ENCODE results near the gene SCAMP2.

Gene SCAMP2

GRCh38 chr15:74823324-74823723, 49.8 kb downstream of the SCAMP2 start:
- Histone ChIP-seq H3K9ac (ENCODE audit: low read depth, low read length) (no peak overlapping the region), H3K27ac (ENCODE audit: low read length) (no peak overlapping the region), H3K4me1 (ENCODE audit: insufficient read depth, low read length) (no peaks in the 10 kb centered on the region; the same call in 1 of the 2 replicates)

GRCh38 chr15:74822233-74822632, 50.9 kb downstream of the SCAMP2 start:
- H3K9ac ChIP-seq (ENCODE audit: low read depth, low read length) = no peak overlapping the region
- no peaks in the 10 kb centered on the region for H3K36me3 ChIP-seq (ENCODE audit: insufficient read depth, low read depth, low read length)
- H3K4me1 ChIP-seq (ENCODE audit: insufficient read depth, low read length) = no peaks in the 10 kb centered on the region; the same call in 1 of the 2 replicates
- H3K4me3 ChIP-seq (ENCODE audit: low read length) = no peak overlapping the region
- H3K27ac ChIP-seq (ENCODE audit: low read length) = no peak overlapping the region
- H3K9me3 ChIP-seq (ENCODE audit: insufficient read depth, low read depth, low read length) = no peaks in the 10 kb centered on the region
- peaks cover 36% of the 10 kb centered on the region for H3K27me3 ChIP-seq (ENCODE audit: insufficient read depth, low read length)

More at GRCh38 chr15:74823324-74823723, 49.8 kb downstream of the SCAMP2 start:
- Histone ChIP-seq H3K36me3 (ENCODE audit: insufficient read depth, low read depth, low read length) (no peaks in the 10 kb centered on the region), H3K9me3 (ENCODE audit: insufficient read depth, low read depth, low read length) (no peaks in the 10 kb centered on the region), H3K4me3 (ENCODE audit: low read length) (no peak overlapping the region), H3K27me3 (ENCODE audit: insufficient read depth, low read length) (peaks cover 47% of the 10 kb centered on the region)

GRCh38 chr15:74821790-74822158, 51.4 kb downstream of the SCAMP2 start:
- Histone ChIP-seq H3K27me3 (ENCODE audit: insufficient read depth, low read length) (peaks cover 31% of the 10 kb centered on the region), H3K36me3 (ENCODE audit: insufficient read depth, low read depth, low read length) (no peaks in the 10 kb centered on the region), H3K4me1 (ENCODE audit: insufficient read depth, low read length) (peaks cover 3% of the 10 kb centered on the region; the same call in 1 of the 2 replicates), H3K9me3 (ENCODE audit: insufficient read depth, low read depth, low read length) (no peaks in the 10 kb centered on the region), H3K27ac (ENCODE audit: low read length) (no peak overlapping the region), H3K9ac (ENCODE audit: low read depth, low read length) (no peak overlapping the region), H3K4me3 (ENCODE audit: low read length) (no peak overlapping the region)

- no peak overlapping the region for H3K27ac ChIP-seq (ENCODE audit: low read length)
- no peak overlapping the region for H3K4me3 ChIP-seq (ENCODE audit: low read length)
- H3K36me3 ChIP-seq (ENCODE audit: insufficient read depth, low read depth, low read length) = no peaks in the 10 kb centered on the region
- no peaks in the 10 kb centered on the region for H3K9me3 ChIP-seq (ENCODE audit: insufficient read depth, low read depth, low read length)
- no peak overlapping the region for H3K9ac ChIP-seq (ENCODE audit: low read depth, low read length)
- H3K4me1 ChIP-seq (ENCODE audit: insufficient read depth, low read length) = peaks cover 3% of the 10 kb centered on the region; the same call in 1 of the 2 replicates
- peaks cover 27% of the 10 kb centered on the region for H3K27me3 ChIP-seq (ENCODE audit: insufficient read depth, low read length)
Observed at GRCh38 chr15:74821091-74821789, 51.9 kb downstream of the SCAMP2 start.

GRCh38 chr15:74820056-74820455, 53.1 kb downstream of the SCAMP2 start:
- peaks cover 15% of the 10 kb centered on the region for H3K27me3 ChIP-seq (ENCODE audit: insufficient read depth, low read length)
- H3K9me3 ChIP-seq (ENCODE audit: insufficient read depth, low read depth, low read length) = no peaks in the 10 kb centered on the region
- H3K27ac ChIP-seq (ENCODE audit: low read length) = no peak overlapping the region
- peaks cover 3% of the 10 kb centered on the region; the same call in 1 of the 2 replicates for H3K4me1 ChIP-seq (ENCODE audit: insufficient read depth, low read length)
- H3K4me3 ChIP-seq (ENCODE audit: low read length) = no peak overlapping the region
- H3K36me3 ChIP-seq (ENCODE audit: insufficient read depth, low read depth, low read length) = no peaks in the 10 kb centered on the region
- H3K9ac ChIP-seq (ENCODE audit: low read depth, low read length) = no peak overlapping the region

GRCh38 chr15:74817370-74817737, 55.8 kb downstream of the SCAMP2 start:
- no peaks in the 10 kb centered on the region for H3K9me3 ChIP-seq (ENCODE audit: insufficient read depth, low read depth, low read length)
- peaks cover 3% of the 10 kb centered on the region; the same call in 1 of the 2 replicates for H3K4me1 ChIP-seq (ENCODE audit: insufficient read depth, low read length)
- H3K27me3 ChIP-seq (ENCODE audit: insufficient read depth, low read length) = no peaks in the 10 kb centered on the region
- no peaks in the 10 kb centered on the region for H3K36me3 ChIP-seq (ENCODE audit: insufficient read depth, low read depth, low read length)
- H3K4me3 ChIP-seq (ENCODE audit: low read length) = no peak overlapping the region
- H3K9ac ChIP-seq (ENCODE audit: low read depth, low read length) = no peak overlapping the region
- no peak overlapping the region for H3K27ac ChIP-seq (ENCODE audit: low read length)

- H3K36me3 ChIP-seq (ENCODE audit: insufficient read depth, low read depth, low read length) = no peaks in the 10 kb centered on the region
- no peaks in the 10 kb centered on the region for H3K9me3 ChIP-seq (ENCODE audit: insufficient read depth, low read depth, low read length)
- no peaks in the 10 kb centered on the region for H3K27me3 ChIP-seq (ENCODE audit: insufficient read depth, low read length)
- peaks cover 3% of the 10 kb centered on the region; the same call in 1 of the 2 replicates for H3K4me1 ChIP-seq (ENCODE audit: insufficient read depth, low read length)
- no peak overlapping the region for H3K4me3 ChIP-seq (ENCODE audit: low read length)
- H3K9ac ChIP-seq (ENCODE audit: low read depth, low read length) = no peak overlapping the region
- no peak overlapping the region for H3K27ac ChIP-seq (ENCODE audit: low read length)
Observed at GRCh38 chr15:74816624-74817369, 56.4 kb downstream of the SCAMP2 start.

GRCh38 chr15:74815961-74816360, 57.2 kb downstream of the SCAMP2 start:
- H3K9me3 ChIP-seq (ENCODE audit: insufficient read depth, low read depth, low read length) = no peaks in the 10 kb centered on the region
- no peak overlapping the region for H3K27ac ChIP-seq (ENCODE audit: low read length)
- no peaks in the 10 kb centered on the region for H3K36me3 ChIP-seq (ENCODE audit: insufficient read depth, low read depth, low read length)
- H3K27me3 ChIP-seq (ENCODE audit: insufficient read depth, low read length) = no peaks in the 10 kb centered on the region
- no peak overlapping the region for H3K9ac ChIP-seq (ENCODE audit: low read depth, low read length)
- peaks cover 3% of the 10 kb centered on the region; the same call in 1 of the 2 replicates for H3K4me1 ChIP-seq (ENCODE audit: insufficient read depth, low read length)
- no peak overlapping the region for H3K4me3 ChIP-seq (ENCODE audit: low read length)

- H3K36me3 ChIP-seq (ENCODE audit: insufficient read depth, low read depth, low read length) = no peaks in the 10 kb centered on the region
- H3K9ac ChIP-seq (ENCODE audit: low read depth, low read length) = no peak overlapping the region
- H3K4me1 ChIP-seq (ENCODE audit: insufficient read depth, low read length) = 0 out of 2 replicates have a peak, but pooled peaks cover 3% of the 10 kb centered on the region
- H3K27me3 ChIP-seq (ENCODE audit: insufficient read depth, low read length) = no peaks in the 10 kb centered on the region
- no peaks in the 10 kb centered on the region for H3K9me3 ChIP-seq (ENCODE audit: insufficient read depth, low read depth, low read length)
- H3K4me3 ChIP-seq (ENCODE audit: low read length) = no peak overlapping the region
- H3K27ac ChIP-seq (ENCODE audit: low read length) = no peak overlapping the region
Observed at GRCh38 chr15:74815121-74815934, 57.8 kb downstream of the SCAMP2 start.

GRCh38 chr15:74812533-74812932, 60.6 kb downstream of the SCAMP2 start, which contains the start of gene LMAN1L:
Gene LMAN1L, plus strand, starts transcription at chr15:74812835. Its CDS starts 20 bp downstream, at chr15:74812855.
- H3K27me3 ChIP-seq (ENCODE audit: insufficient read depth, low read length) = no peaks in the 10 kb centered on the region
- H3K27ac ChIP-seq (ENCODE audit: low read length) = no peak within 1 kb of the TSS
- H3K4me1 ChIP-seq (ENCODE audit: insufficient read depth, low read length) = peaks cover 6% of the 10 kb centered on the region; the same call in 1 of the 2 replicates
- no peaks in the 10 kb centered on the region for H3K9me3 ChIP-seq (ENCODE audit: insufficient read depth, low read depth, low read length)
- H3K36me3 ChIP-seq (ENCODE audit: insufficient read depth, low read depth, low read length) = no peaks in the 10 kb centered on the region
- no peak within 1 kb of the TSS for H3K9ac ChIP-seq (ENCODE audit: low read depth, low read length)
- no peak within 1 kb of the TSS for H3K4me3 ChIP-seq (ENCODE audit: low read length)

GRCh38 chr15:74809956-74810355, 63.2 kb downstream of the SCAMP2 start:
- Histone ChIP-seq H3K4me1 (ENCODE audit: insufficient read depth, low read length) (peaks cover 2% of the 10 kb centered on the region; the same call in 1 of the 2 replicates), H3K27ac (ENCODE audit: low read length) (no peak overlapping the region), H3K27me3 (ENCODE audit: insufficient read depth, low read length) (no peaks in the 10 kb centered on the region), H3K36me3 (ENCODE audit: insufficient read depth, low read depth, low read length) (no peaks in the 10 kb centered on the region), H3K9me3 (ENCODE audit: insufficient read depth, low read depth, low read length) (no peaks in the 10 kb centered on the region), H3K4me3 (ENCODE audit: low read length) (no peak overlapping the region), H3K9ac (ENCODE audit: low read depth, low read length) (no peak overlapping the region)

Data from iPS-20b (cell line).